GM15510 (cell line): ENCODE data around the gene GNG7.

Source experiments
- POLR2A ChIP-seq: IDR thresholded peaks from 3 replicates; pipeline ENCODE4 v1.6.1; 2011; ENCODE audit warnings: borderline replicate concordance; ENCODE audit not compliant: insufficient read length; ENCODE audit errors: extremely low read depth

The GNG7 gene

GRCh38 chr19:2483484-2484151 is 218.9 kb downstream of the GNG7 start:
- no peak for TF ChIP-seq POLR2A

GRCh38 chr19:2483084-2483483 is 219.4 kb downstream of the GNG7 start:
- no peak for TF ChIP-seq POLR2A

GRCh38 chr19:2482354-2483038 is 220.0 kb downstream of the GNG7 start:
- TF ChIP-seq POLR2A, result no peak

- TF ChIP-seq POLR2A, result no peak
These were observed 221.0 kb downstream of the GNG7 start for GRCh38 chr19:2481466-2481865.

GRCh38 chr19:2479556-2480194 is 222.8 kb downstream of the GNG7 start:
- TF ChIP-seq POLR2A, result no peak

GRCh38 chr19:2478756-2479555 is 223.5 kb downstream of the GNG7 start:
- peak; percentile 64 for TF ChIP-seq POLR2A

- no peak for TF ChIP-seq POLR2A
These were observed 224.2 kb downstream of the GNG7 start for GRCh38 chr19:2478278-2478755.

GRCh38 chr19:2477732-2478191 is 224.7 kb downstream of the GNG7 start:
- peak; percentile 44 for TF ChIP-seq POLR2A

- no peak for TF ChIP-seq POLR2A
These were observed 225.3 kb downstream of the GNG7 start for GRCh38 chr19:2477141-2477710.

GRCh38 chr19:2476451-2477140 is 225.9 kb downstream of the GNG7 start:
- no peak for TF ChIP-seq POLR2A

- TF ChIP-seq POLR2A, result peak; percentile 100
These were observed 226.6 kb downstream of the GNG7 start, which contains the start of gene GADD45B for GRCh38 chr19:2475702-2476450. Gene GADD45B (plus strand): TSS chr19:2476127. CDS start chr19:2476359, 232 bp downstream.

GRCh38 chr19:2475018-2475701 is 227.3 kb downstream of the GNG7 start:
- peak; percentile 16 for TF ChIP-seq POLR2A

- TF ChIP-seq POLR2A, result no peak
These were observed 228.1 kb downstream of the GNG7 start for GRCh38 chr19:2474232-2475017.
